Mesendoderm (in vitro differentiated cells): ENCODE results near the gene ASB2.

Source experiments
- DNase-seq: peaks from one replicate; pipeline ENCODE4 v3.0.0; 2013
- H2AK5ac ChIP-seq: 2 replicates; pipeline ENCODE4 v1.6.1; 2013; ENCODE audit warnings: low read length, inconsistent platforms
- H2BK120ac ChIP-seq: 2 replicates; pipeline ENCODE4 v1.6.1; 2013; ENCODE audit warnings: low read depth, mild to moderate bottlenecking, low read length, moderate library complexity, mixed read lengths
- H2BK15ac ChIP-seq: replicated peaks from 2 replicates; pipeline ENCODE4 v1.6.1; 2013; ENCODE audit warnings: low read depth, mild to moderate bottlenecking, moderate library complexity
- H2BK5ac ChIP-seq: 2 replicates; pipeline ENCODE4 v1.6.1; 2013; ENCODE audit warnings: low read length, inconsistent platforms
- H3K18ac ChIP-seq: 2 replicates; pipeline ENCODE4 v1.6.1; 2013; ENCODE audit warnings: mild to moderate bottlenecking, low read length, mixed read lengths
- H3K23ac ChIP-seq: one replicate; pipeline ENCODE4 v1.6.1; 2013; ENCODE audit warnings: low read length
- H3K27ac ChIP-seq: 2 replicates; pipeline ENCODE4 v1.5.1; 2013; ENCODE audit warnings: low read depth, mild to moderate bottlenecking, inconsistent platforms, low read length, moderate library complexity
- H3K27me3 ChIP-seq: 2 replicates; pipeline ENCODE4 v1.6.1; 2013; ENCODE audit warnings: low read length, control low read depth, mild to moderate bottlenecking, inconsistent platforms; ENCODE audit not compliant: insufficient read depth, poor library complexity
- H3K36me3 ChIP-seq: 2 replicates; pipeline ENCODE4 v1.6.1; 2013; ENCODE audit warnings: low read length, inconsistent platforms; ENCODE audit not compliant: control insufficient read depth, insufficient read depth
- H3K4ac ChIP-seq: one replicate; pipeline ENCODE4 v1.6.1; 2013; ENCODE audit warnings: low read depth, mild to moderate bottlenecking, low read length, moderate library complexity
- H3K4me1 ChIP-seq: 2 replicates; pipeline ENCODE4 v1.6.1; 2013; ENCODE audit warnings: low read depth, low read length, inconsistent platforms; ENCODE audit not compliant: control insufficient read depth
- H3K4me2 ChIP-seq: 2 replicates; pipeline ENCODE4 v1.6.1; 2013; ENCODE audit warnings: low read length
- H3K4me3 ChIP-seq: 2 replicates; pipeline ENCODE4 v1.5.1; 2013; ENCODE audit warnings: mild to moderate bottlenecking, low read length
- H3K56ac ChIP-seq: one replicate; pipeline ENCODE4 v1.6.1; 2013; ENCODE audit warnings: low read length
- H3K79me1 ChIP-seq: 2 replicates; pipeline ENCODE4 v1.6.1; 2013; ENCODE audit warnings: low read length, inconsistent platforms
- H3K79me2 ChIP-seq: 2 replicates; pipeline ENCODE4 v1.6.1; 2013; ENCODE audit warnings: mild to moderate bottlenecking, low read length; ENCODE audit not compliant: control insufficient read depth, insufficient read depth
- H3K9ac ChIP-seq: 2 replicates; pipeline ENCODE4 v1.6.1; 2013; ENCODE audit warnings: low read length, inconsistent platforms
- H4K5ac ChIP-seq: one replicate; pipeline ENCODE4 v1.6.1; 2013; ENCODE audit warnings: low read length
- H4K8ac ChIP-seq: one replicate; pipeline ENCODE4 v1.6.1; 2013; ENCODE audit warnings: low read depth, mild to moderate bottlenecking, control low read depth, low read length, moderate library complexity
- WGBS: extraction: QIAGEN DNeasy Blood & Tissue Kit; methylation state at CpG from one replicate; pipeline ENCODE4 v1.1.7; 2013; ENCODE audit warnings: low lambda C conversion rate, missing lambda C conversion rate; ENCODE audit not compliant: insufficient coverage; ENCODE audit errors: extremely low coverage; 5-methylcytosine and 5-hydroxymethylcytosine counted together

ASB2 gene

GRCh38 chr14:93964820-93965286, 11.5 kb downstream of the ASB2 start:
- Histone ChIP-seq H4K8ac (no peak overlapping the region), H3K4me2 (no peak overlapping the region), H2BK120ac (no peak overlapping the region), H3K79me2 (no peaks in the 10 kb centered on the region), H3K27ac (no peak overlapping the region), H3K4me1 (no peaks in the 10 kb centered on the region), H3K4ac (no peak overlapping the region), H2BK15ac (no peak overlapping the region), H3K18ac (no peak overlapping the region), H3K79me1 (no peaks in the 10 kb centered on the region), H3K4me3 (no peak overlapping the region), H2AK5ac (no peak overlapping the region), H2BK5ac (no peak overlapping the region), H3K27me3 (no peaks in the 10 kb centered on the region), H3K36me3 (no peaks in the 10 kb centered on the region), H3K56ac (no peak overlapping the region), H3K9ac (no peak overlapping the region), H3K23ac (no peak overlapping the region), H4K5ac (no peak overlapping the region)
- WGBS = 100% methylated on average over 2 of the region's 3 CpGs
- no peak for DNase-seq

DNA sequence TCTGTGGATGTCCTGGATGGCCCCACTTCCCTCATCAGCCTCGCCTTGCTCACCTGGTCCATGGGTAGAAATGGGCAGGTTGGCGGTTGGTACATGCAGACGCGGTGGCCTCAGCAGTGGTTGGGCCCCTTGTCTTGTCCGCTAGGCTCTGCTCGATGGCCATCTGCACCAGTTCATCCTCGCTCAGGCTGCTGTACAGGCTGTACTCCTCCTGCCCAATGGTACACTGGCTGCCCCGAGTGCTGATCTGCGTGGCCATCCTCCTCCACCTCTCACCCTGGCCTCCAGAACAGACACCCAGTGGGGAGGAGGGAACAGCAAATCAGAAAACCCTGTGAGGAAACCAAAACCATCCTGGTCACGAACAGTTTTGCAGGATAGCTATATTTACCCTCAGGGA, 12.1 kb downstream of the ASB2 start:
- Histone ChIP-seq H3K4me3 (no peak overlapping the region), H3K79me2 (no peaks in the 10 kb centered on the region), H2BK15ac (no peak overlapping the region), H3K27me3 (no peaks in the 10 kb centered on the region), H3K36me3 (no peaks in the 10 kb centered on the region), H3K79me1 (no peaks in the 10 kb centered on the region), H4K5ac (no peak overlapping the region), H3K27ac (no peak overlapping the region), H3K4me2 (no peak overlapping the region), H3K56ac (no peak overlapping the region), H2BK120ac (no peak overlapping the region), H3K18ac (no peak overlapping the region), H2BK5ac (no peak overlapping the region), H3K9ac (no peak overlapping the region), H3K4ac (no peak overlapping the region), H2AK5ac (no peak overlapping the region), H4K8ac (no peak overlapping the region), H3K23ac (no peak overlapping the region), H3K4me1 (peaks cover 2% of the 10 kb centered on the region)
- no peak for DNase-seq
- no CpG with 5 or more reads among the region's 10 CpGs for WGBS

- no peak overlapping the region for H2BK120ac ChIP-seq
- no peak overlapping the region for H3K27ac ChIP-seq
- H3K18ac ChIP-seq = no peak overlapping the region
- no peak overlapping the region for H2AK5ac ChIP-seq
- no peak overlapping the region for H3K23ac ChIP-seq
- H3K9ac ChIP-seq = no peak overlapping the region
- DNase-seq = no peak
- no peak overlapping the region for H3K4me2 ChIP-seq
- H3K4ac ChIP-seq = no peak overlapping the region
- no peak overlapping the region for H2BK5ac ChIP-seq
- WGBS = no CpG with 5 or more reads among the region's 4 CpGs
- no peak overlapping the region for H4K8ac ChIP-seq
- no peak overlapping the region for H4K5ac ChIP-seq
- H3K4me1 ChIP-seq = peaks cover 3% of the 10 kb centered on the region
- H3K56ac ChIP-seq = no peak overlapping the region
- H3K27me3 ChIP-seq = no peaks in the 10 kb centered on the region
- no peak overlapping the region for H2BK15ac ChIP-seq
- H3K79me1 ChIP-seq = no peaks in the 10 kb centered on the region
- no peaks in the 10 kb centered on the region for H3K79me2 ChIP-seq
- no peaks in the 10 kb centered on the region for H3K36me3 ChIP-seq
- H3K4me3 ChIP-seq = no peak overlapping the region
Measured at GRCh38 chr14:93963692-93964091, 12.7 kb downstream of the ASB2 start.

- Histone ChIP-seq H3K27me3 (no peaks in the 10 kb centered on the region), H3K9ac (no peak overlapping the region), H3K36me3 (no peaks in the 10 kb centered on the region), H2AK5ac (no peak overlapping the region), H2BK120ac (no peak overlapping the region), H3K27ac (no peak overlapping the region), H3K79me1 (no peaks in the 10 kb centered on the region), H3K79me2 (no peaks in the 10 kb centered on the region), H2BK5ac (no peak overlapping the region), H4K5ac (no peak overlapping the region), H3K4me3 (no peak overlapping the region), H4K8ac (no peak overlapping the region), H3K23ac (no peak overlapping the region), H3K56ac (no peak overlapping the region), H3K18ac (no peak overlapping the region), H2BK15ac (no peak overlapping the region), H3K4me2 (no peak overlapping the region), H3K4me1 (peaks cover 3% of the 10 kb centered on the region), H3K4ac (no peak overlapping the region)
- no CpG with 5 or more reads among the region's 16 CpGs for WGBS
- no peak for DNase-seq
Measured at GRCh38 chr14:93962701-93963601, 13.4 kb downstream of the ASB2 start.

GRCh38 chr14:93961620-93962019, 14.8 kb downstream of the ASB2 start:
- H3K4me1 ChIP-seq = peaks cover 3% of the 10 kb centered on the region
- H3K79me2 ChIP-seq = no peaks in the 10 kb centered on the region
- H3K36me3 ChIP-seq = no peaks in the 10 kb centered on the region
- no peak overlapping the region for H3K9ac ChIP-seq
- no peak overlapping the region for H2BK120ac ChIP-seq
- H3K27me3 ChIP-seq = no peaks in the 10 kb centered on the region
- no peak overlapping the region for H2BK5ac ChIP-seq
- H3K23ac ChIP-seq = no peak overlapping the region
- no peak overlapping the region for H4K8ac ChIP-seq
- no peak for DNase-seq
- no peak overlapping the region for H3K4ac ChIP-seq
- H2AK5ac ChIP-seq = no peak overlapping the region
- no peak overlapping the region for H2BK15ac ChIP-seq
- H3K18ac ChIP-seq = no peak overlapping the region
- WGBS = no CpG with 5 or more reads among the region's 8 CpGs
- no peak overlapping the region for H3K27ac ChIP-seq
- H3K4me3 ChIP-seq = no peak overlapping the region
- H3K56ac ChIP-seq = no peak overlapping the region
- no peak overlapping the region for H4K5ac ChIP-seq
- H3K79me1 ChIP-seq = no peaks in the 10 kb centered on the region
- no peak overlapping the region for H3K4me2 ChIP-seq
